Measurements from ENCODE around the gene ANGPTL5. TPM values are rescaled to one million over a fixed set of nuclear protein-coding genes. Genes with fewer than 3 reads are reported as not detected.

ANGPTL5 gene
- total and polyA plus RNA-seq, 2 experiments from 2014 or later, result not detected

DNA sequence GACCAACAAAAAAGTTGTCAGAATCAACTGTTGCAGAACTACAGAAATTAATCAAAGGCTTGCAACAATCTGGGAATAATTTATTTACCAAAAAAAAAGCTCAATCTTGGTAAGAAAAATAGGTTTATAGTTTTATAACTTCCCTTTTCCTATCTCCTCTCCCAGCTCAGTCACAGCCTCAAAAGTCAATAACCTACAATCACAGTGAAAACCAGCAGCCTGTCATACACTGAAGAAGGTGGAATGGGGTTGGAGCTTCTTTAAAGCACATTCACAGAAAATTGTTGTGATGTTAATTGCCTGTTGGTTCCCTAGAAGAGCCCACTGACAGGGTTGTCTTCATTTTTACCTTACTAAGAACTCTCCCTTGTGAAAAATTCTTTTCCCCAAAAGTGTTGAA is 52.2 kb downstream of the ANGPTL5 start (continued):
- TF ChIP-seq, protein P1, sequence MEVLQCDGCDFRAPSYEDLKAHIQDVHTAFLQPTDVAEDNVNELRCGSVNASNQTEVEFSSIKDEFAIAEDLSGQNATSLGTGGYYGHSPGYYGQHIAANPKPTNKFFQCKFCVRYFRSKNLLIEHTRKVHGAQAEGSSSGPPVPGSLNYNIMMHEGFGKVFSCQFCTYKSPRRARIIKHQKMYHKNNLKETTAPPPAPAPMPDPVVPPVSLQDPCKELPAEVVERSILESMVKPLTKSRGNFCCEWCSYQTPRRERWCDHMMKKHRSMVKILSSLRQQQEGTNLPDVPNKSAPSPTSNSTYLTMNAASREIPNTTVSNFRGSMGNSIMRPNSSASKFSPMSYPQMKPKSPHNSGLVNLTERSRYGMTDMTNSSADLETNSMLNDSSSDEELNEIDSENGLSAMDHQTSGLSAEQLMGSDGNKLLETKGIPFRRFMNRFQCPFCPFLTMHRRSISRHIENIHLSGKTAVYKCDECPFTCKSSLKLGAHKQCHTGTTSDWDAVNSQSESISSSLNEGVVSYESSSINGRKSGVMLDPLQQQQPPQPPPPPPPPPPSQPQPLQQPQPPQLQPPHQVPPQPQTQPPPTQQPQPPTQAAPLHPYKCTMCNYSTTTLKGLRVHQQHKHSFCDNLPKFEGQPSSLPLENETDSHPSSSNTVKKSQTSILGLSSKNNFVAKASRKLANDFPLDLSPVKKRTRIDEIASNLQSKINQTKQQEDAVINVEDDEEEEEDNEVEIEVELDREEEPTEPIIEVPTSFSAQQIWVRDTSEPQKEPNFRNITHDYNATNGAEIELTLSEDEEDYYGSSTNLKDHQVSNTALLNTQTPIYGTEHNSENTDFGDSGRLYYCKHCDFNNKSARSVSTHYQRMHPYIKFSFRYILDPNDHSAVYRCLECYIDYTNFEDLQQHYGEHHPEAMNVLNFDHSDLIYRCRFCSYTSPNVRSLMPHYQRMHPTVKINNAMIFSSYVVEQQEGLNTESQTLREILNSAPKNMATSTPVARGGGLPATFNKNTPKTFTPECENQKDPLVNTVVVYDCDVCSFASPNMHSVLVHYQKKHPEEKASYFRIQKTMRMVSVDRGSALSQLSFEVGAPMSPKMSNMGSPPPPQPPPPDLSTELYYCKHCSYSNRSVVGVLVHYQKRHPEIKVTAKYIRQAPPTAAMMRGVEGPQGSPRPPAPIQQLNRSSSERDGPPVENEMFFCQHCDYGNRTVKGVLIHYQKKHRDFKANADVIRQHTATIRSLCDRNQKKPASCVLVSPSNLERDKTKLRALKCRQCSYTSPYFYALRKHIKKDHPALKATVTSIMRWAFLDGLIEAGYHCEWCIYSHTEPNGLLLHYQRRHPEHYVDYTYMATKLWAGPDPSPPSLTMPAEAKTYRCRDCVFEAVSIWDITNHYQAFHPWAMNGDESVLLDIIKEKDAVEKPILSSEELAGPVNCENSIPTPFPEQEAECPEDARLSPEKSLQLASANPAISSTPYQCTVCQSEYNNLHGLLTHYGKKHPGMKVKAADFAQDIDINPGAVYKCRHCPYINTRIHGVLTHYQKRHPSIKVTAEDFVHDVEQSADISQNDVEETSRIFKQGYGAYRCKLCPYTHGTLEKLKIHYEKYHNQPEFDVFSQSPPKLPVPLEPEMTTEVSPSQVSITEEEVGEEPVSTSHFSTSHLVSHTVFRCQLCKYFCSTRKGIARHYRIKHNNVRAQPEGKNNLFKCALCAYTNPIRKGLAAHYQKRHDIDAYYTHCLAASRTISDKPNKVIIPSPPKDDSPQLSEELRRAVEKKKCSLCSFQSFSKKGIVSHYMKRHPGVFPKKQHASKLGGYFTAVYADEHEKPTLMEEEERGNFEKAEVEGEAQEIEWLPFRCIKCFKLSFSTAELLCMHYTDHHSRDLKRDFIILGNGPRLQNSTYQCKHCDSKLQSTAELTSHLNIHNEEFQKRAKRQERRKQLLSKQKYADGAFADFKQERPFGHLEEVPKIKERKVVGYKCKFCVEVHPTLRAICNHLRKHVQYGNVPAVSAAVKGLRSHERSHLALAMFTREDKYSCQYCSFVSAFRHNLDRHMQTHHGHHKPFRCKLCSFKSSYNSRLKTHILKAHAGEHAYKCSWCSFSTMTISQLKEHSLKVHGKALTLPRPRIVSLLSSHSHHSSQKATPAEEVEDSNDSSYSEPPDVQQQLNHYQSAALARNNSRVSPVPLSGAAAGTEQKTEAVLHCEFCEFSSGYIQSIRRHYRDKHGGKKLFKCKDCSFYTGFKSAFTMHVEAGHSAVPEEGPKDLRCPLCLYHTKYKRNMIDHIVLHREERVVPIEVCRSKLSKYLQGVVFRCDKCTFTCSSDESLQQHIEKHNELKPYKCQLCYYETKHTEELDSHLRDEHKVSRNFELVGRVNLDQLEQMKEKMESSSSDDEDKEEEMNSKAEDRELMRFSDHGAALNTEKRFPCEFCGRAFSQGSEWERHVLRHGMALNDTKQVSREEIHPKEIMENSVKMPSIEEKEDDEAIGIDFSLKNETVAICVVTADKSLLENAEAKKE (CRISPR knock-in tag; IDR thresholded peaks at IDR 0.05), result no peak

DNA sequence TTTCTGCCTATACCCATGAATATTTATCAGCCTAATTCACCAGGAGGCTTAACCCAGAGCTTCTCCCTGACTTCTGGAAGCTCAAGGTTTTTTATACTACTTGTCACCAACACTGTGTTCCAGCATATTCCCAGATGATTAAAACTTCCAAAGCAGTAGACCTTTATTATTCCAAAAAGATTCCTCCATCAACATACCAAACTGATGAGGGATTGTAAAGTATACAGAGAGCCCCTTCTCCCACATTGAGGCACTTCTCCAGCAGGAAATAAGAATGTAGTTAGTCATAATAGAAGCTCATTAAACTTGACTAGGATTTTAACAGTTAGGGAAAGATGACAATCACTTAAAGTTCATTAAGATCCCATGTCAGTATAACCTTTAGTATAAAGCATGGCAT is 53.0 kb downstream of the ANGPTL5 start:
- peaks cover 5% of the 10 kb centered on the region; the same call in 2 of the 3 replicates for H3K4me1 Mint-ChIP-seq
- no peak overlapping the region for H3K4me3 Mint-ChIP-seq
- no peak overlapping the region for H3K27ac Mint-ChIP-seq
- Histone ChIP-seq H2AFZ (peak overlapping the region; percentile 44; the same call in 1 of the 2 replicates), H4K20me1 (replicated peaks; ENCODE audit: insufficient read depth) (no peaks in the 10 kb centered on the region), H3K36me3 (ENCODE audit: insufficient read depth) (no peaks in the 10 kb centered on the region), H3K27ac (ENCODE audit: low read depth) (0 out of 2 replicates have a peak overlapping the region, but pooled peaks have one; percentile 12), H3K27me3 (ENCODE audit: insufficient read depth) (no peaks in the 10 kb centered on the region), H3F3A (replicated peaks; ENCODE audit: low read depth) (no peaks in the 10 kb centered on the region), H3K4me3 (no peak overlapping the region), H3K4me2 (no peak overlapping the region), H3K79me2 (replicated peaks; ENCODE audit: insufficient read depth) (no peaks in the 10 kb centered on the region), H3K9me2 (ENCODE audit: insufficient read depth) (no peaks in the 10 kb centered on the region), H3K4me1 (ENCODE audit: insufficient read depth) (no peaks in the 10 kb centered on the region)
- DNase-seq (ENCODE audit: low spot score), result no peak
- TF ChIP-seq, protein P2, sequence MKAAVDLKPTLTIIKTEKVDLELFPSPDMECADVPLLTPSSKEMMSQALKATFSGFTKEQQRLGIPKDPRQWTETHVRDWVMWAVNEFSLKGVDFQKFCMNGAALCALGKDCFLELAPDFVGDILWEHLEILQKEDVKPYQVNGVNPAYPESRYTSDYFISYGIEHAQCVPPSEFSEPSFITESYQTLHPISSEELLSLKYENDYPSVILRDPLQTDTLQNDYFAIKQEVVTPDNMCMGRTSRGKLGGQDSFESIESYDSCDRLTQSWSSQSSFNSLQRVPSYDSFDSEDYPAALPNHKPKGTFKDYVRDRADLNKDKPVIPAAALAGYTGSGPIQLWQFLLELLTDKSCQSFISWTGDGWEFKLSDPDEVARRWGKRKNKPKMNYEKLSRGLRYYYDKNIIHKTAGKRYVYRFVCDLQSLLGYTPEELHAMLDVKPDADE (IDR thresholded peaks at IDR 0.05), result no peak
- TF ChIP-seq STAT1 (IDR thresholded peaks at IDR 0.05; ENCODE audit: unreplicated experiment) (no peak), POLR2AphosphoS5 (IDR thresholded peaks at IDR 0.05; ENCODE audit: low read depth) (no peak), ZNF331 (CRISPR knock-in tag; IDR thresholded peaks at IDR 0.05; ENCODE audit: low read depth) (no peak), ZNF114 (CRISPR knock-in tag; IDR thresholded peaks at IDR 0.05) (no peak), CREB1 (CRISPR knock-in tag; IDR thresholded peaks at IDR 0.05; ENCODE audit: low read depth) (no peak), NANOG (IDR thresholded peaks at IDR 0.05; ENCODE audit: borderline replicate concordance) (no peak)
- TF ChIP-seq, protein P3, sequence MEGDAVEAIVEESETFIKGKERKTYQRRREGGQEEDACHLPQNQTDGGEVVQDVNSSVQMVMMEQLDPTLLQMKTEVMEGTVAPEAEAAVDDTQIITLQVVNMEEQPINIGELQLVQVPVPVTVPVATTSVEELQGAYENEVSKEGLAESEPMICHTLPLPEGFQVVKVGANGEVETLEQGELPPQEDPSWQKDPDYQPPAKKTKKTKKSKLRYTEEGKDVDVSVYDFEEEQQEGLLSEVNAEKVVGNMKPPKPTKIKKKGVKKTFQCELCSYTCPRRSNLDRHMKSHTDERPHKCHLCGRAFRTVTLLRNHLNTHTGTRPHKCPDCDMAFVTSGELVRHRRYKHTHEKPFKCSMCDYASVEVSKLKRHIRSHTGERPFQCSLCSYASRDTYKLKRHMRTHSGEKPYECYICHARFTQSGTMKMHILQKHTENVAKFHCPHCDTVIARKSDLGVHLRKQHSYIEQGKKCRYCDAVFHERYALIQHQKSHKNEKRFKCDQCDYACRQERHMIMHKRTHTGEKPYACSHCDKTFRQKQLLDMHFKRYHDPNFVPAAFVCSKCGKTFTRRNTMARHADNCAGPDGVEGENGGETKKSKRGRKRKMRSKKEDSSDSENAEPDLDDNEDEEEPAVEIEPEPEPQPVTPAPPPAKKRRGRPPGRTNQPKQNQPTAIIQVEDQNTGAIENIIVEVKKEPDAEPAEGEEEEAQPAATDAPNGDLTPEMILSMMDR (conservative IDR thresholded peaks at IDR 0.05; ENCODE audit: low read depth in 2 of 2), result no peak
- no peaks in the 10 kb centered on the region; the same call in 2 of the 3 replicates for H3K36me3 Mint-ChIP-seq (ENCODE audit: low read depth)
- ATAC-seq, result no peak
- H3K27me3 Mint-ChIP-seq (ENCODE audit: insufficient read depth, low read depth, poor library complexity), result no peaks in the 10 kb centered on the region
- H3K9me3 Mint-ChIP-seq, result peaks cover 9% of the 10 kb centered on the region

Data from GM23338 (cell line).